ENCODE results near the gene SCGB1C2. TPM values are rescaled to one million over a fixed set of nuclear protein-coding genes. Genes with fewer than 3 reads are reported as not detected.

Gene SCGB1C2
- total RNA-seq, 1 donor from 2014 or later: not detected

DNA sequence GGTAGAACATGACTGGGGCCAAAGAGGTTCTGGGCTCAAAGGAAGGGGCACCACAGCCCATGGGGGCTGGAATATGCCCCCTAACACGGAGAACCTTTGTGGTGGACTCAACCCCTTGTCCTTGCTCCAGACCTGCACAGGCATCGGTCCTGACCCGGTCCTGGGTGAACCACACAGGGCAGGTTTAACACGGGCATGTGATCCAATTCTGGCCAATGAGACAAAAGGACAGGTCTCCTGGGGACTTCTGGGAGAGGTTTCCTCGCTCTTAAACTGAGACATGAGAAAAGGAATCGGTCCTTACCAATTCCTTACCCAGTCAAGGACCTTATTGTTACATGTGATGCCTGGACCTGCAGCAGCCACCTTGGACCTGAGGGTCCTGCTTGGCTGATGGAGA is 40.4 kb downstream of the SCGB1C2 start:
- TF ChIP-seq, protein P1, sequence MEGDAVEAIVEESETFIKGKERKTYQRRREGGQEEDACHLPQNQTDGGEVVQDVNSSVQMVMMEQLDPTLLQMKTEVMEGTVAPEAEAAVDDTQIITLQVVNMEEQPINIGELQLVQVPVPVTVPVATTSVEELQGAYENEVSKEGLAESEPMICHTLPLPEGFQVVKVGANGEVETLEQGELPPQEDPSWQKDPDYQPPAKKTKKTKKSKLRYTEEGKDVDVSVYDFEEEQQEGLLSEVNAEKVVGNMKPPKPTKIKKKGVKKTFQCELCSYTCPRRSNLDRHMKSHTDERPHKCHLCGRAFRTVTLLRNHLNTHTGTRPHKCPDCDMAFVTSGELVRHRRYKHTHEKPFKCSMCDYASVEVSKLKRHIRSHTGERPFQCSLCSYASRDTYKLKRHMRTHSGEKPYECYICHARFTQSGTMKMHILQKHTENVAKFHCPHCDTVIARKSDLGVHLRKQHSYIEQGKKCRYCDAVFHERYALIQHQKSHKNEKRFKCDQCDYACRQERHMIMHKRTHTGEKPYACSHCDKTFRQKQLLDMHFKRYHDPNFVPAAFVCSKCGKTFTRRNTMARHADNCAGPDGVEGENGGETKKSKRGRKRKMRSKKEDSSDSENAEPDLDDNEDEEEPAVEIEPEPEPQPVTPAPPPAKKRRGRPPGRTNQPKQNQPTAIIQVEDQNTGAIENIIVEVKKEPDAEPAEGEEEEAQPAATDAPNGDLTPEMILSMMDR (IDR thresholded peaks at IDR 0.05): no peak
- H3K27ac Mint-ChIP-seq: no peak overlapping the region
- peaks cover 24% of the 10 kb centered on the region for H3K27me3 Mint-ChIP-seq
- intact Hi-C loops (cut with micrococcal nuclease): no loop called here
- no peak for ATAC-seq (ENCODE audit: low read depth)
- no peaks in the 10 kb centered on the region for H3K9me3 Mint-ChIP-seq
- DNase-seq: no peak
- no peaks in the 10 kb centered on the region for H3K36me3 Mint-ChIP-seq (ENCODE audit: low read depth)
- CTCF ChIA-PET: no interaction called here
- peaks cover 2% of the 10 kb centered on the region for H3K4me1 Mint-ChIP-seq
- H3K4me3 Mint-ChIP-seq: no peak overlapping the region
- POLR2A ChIA-PET: no interaction called here

DNA sequence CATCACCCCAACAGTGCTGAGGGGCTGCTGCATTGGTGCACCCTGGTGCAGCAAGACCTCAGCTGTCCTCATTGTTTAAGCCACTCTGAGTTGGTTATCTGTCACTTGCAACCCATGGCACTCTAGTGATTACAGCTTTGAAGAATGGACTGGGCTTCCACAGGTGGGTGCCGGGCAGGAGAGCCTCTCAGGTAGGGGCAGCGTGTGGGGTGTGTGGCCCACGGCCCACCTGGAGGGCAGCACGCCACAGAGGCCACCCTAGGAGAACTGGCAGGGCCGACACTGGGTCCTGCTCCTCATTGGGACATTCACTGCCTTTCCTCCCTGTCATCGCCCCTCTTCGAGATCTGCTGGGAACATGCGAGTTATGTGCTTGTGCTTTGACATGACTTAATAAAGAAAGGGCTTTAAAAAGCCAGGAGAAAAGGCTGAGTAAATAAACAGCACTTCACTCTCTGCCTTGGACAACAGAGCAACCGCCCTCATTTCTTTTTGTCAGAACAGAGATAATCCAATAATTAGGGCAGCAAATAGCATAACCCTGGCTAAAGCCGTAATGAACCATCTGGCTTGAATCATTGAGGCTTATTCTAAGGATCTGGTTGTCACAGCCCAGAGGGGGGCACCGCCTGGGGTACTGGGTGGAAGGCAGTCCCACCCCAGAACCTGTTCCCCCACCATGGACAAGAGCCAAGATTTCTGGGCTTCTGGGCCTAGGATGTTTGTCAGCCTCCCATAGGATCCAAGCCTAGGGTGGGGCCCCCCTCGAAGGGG is 41.1 kb downstream of the SCGB1C2 start:
- Mint-ChIP-seq H3K4me3 (no peak overlapping the region), H3K9me3 (no peaks in the 10 kb centered on the region), H3K27ac (no peak overlapping the region), H3K36me3 (ENCODE audit: low read depth) (no peaks in the 10 kb centered on the region), H3K27me3 (peaks cover 31% of the 10 kb centered on the region), H3K4me1 (peaks cover 2% of the 10 kb centered on the region)
- intact Hi-C loops (cut with micrococcal nuclease): no loop called here
- POLR2A ChIA-PET: no interaction called here
- TF ChIP-seq, protein P1 (IDR thresholded peaks at IDR 0.05): no peak
- ATAC-seq (ENCODE audit: low read depth) (no peak), DNase-seq (no peak)
- CTCF ChIA-PET: no interaction called here

DNA sequence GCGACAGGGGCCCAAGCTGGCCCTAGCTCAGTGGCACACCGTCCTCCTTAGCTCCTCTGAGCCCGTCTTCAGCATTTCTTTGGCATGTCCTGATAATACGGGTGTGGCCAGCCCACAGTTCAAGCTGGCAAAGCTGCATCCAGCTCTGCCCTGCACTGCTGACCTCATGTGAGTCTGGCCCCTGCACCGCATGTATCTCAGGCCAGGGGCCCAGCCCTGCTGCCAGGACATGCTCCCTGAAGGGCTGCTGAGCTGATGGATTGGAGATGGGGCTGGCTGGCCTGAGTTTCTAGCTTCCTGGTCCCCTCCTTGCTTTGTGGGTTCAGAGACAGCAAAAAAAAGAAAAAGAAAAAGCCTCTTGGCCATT is 41.7 kb downstream of the SCGB1C2 start:
- ChIA-PET POLR2A (no interaction called here), CTCF (no interaction called here)
- intact Hi-C loops (cut with micrococcal nuclease): no loop called here
- no peaks in the 10 kb centered on the region for H3K9me3 Mint-ChIP-seq
- H3K27ac Mint-ChIP-seq: no peak overlapping the region
- peaks cover 34% of the 10 kb centered on the region for H3K27me3 Mint-ChIP-seq
- no peak overlapping the region for H3K4me3 Mint-ChIP-seq
- DNase-seq: no peak
- TF ChIP-seq, protein P1 (IDR thresholded peaks at IDR 0.05): no peak
- H3K36me3 Mint-ChIP-seq (ENCODE audit: low read depth): no peaks in the 10 kb centered on the region
- ATAC-seq (ENCODE audit: low read depth): no peak
- H3K4me1 Mint-ChIP-seq: peaks cover 2% of the 10 kb centered on the region

DNA sequence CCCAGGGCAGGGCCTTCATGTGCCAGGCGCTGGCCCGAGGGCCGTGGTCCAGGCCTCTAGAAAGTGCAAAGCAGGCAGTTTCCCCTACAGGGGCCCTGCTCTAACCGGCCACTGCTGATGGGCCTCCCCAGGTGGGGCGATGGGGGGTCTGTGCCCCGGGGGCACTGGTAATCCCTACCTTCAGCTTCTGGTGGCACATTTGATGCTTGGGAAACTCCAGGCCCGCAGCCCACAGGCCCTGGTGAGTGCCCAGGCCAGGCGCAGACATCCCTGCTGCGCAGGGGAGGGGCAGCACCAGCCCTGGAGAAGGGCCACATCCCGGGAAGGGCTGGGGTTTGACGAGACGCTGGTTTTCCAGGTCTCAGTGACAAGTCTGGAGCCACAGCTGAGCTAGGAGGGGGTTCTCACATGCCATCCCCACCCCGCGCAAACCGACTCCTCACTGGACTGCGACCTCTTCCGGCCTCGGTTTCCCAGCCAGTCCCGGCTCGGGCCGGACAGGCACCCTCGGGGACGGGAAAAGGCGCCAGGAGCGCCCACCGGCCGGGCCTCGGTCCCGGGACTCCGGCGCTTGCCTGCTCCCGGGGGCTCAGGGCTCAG is 42.5 kb downstream of the SCGB1C2 start:
- Mint-ChIP-seq H3K36me3 (ENCODE audit: low read depth) (no peaks in the 10 kb centered on the region), H3K4me3 (no peak overlapping the region), H3K4me1 (peaks cover 2% of the 10 kb centered on the region), H3K9me3 (no peaks in the 10 kb centered on the region), H3K27me3 (peaks cover 40% of the 10 kb centered on the region), H3K27ac (no peak overlapping the region)
- POLR2A ChIA-PET: no interaction called here
- ATAC-seq (ENCODE audit: low read depth): no peak
- CTCF ChIA-PET: no interaction called here
- no peak for DNase-seq
- intact Hi-C loops (cut with micrococcal nuclease): no loop called here
- TF ChIP-seq, protein P1 (IDR thresholded peaks at IDR 0.05): no peak

DNA sequence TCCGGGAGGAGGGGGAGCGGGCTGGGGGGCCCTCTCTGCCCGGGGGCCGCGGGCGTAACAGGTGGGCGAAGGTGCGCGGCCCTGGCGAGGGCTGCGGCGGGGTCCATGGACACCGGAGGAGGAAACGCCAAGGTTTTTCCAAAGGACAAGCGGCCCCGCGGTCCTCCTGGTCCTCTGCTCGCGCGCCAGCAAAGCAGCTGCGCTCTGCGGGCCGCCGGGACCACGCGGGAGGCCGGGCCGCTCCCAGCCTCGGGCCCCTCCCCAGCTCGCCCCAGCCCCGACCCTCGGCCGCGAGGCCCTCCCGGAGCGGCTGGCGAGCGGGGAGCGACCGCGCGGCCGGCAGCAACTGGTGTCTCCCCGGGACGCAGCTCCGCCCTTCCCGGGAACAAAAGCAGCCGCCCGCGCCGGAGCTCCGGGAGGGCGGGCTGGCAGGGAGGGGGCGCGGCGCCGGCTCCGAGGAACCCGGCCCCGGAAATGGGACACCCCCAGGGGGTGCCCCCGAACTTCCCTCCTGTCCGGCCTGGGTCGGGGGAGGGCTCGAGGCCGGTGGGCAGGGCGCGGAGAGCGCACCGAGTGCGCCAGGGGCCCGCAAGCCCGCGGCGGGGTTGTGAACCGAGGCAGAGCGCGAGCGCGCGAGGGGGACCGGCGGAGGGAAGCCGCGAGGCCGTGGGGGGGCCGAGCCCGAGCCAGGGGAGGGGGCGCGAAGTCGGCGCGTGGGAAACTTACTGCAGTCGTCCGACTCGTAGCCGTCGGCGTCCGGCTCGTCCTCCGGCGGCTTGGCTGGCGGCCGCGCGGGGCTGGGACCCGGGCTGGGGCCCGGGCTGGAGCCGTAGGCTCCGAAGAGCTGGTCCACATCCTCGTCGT is 43.2 kb downstream of the SCGB1C2 start:
- no peak for ATAC-seq (ENCODE audit: low read depth)

More for the DNA sequence above, 43.2 kb downstream of the SCGB1C2 start:
- CTCF ChIA-PET: no interaction called here
- intact Hi-C loops (cut with micrococcal nuclease): no loop called here
- Mint-ChIP-seq H3K4me1 (peaks cover 2% of the 10 kb centered on the region), H3K36me3 (ENCODE audit: low read depth) (no peaks in the 10 kb centered on the region), H3K27me3 (peaks cover 40% of the 10 kb centered on the region), H3K4me3 (no peak overlapping the region), H3K9me3 (no peaks in the 10 kb centered on the region), H3K27ac (no peak overlapping the region)
- TF ChIP-seq, protein P1 (IDR thresholded peaks at IDR 0.05): no peak
- POLR2A ChIA-PET: no interaction called here
- no peak for DNase-seq

Measured in activated B cell treated with CpG ODN at 0.5 μM for 24 hours (primary cell).